Astrocyte (in vitro differentiated cells and primary cell): ENCODE data around the gene GIMAP8. TPM values are rescaled to one million over a fixed set of nuclear protein-coding genes. Genes with fewer than 3 reads are reported as not detected.

ENCODE experiments used
- DNase-seq: peaks from one replicate; pipeline ENCODE4 v3.0.0-alpha.2; 2010; ENCODE audit warnings: low read depth
- FAIRE-seq: peaks from 2 replicates; lab custom pipeline; 2011; peaks lifted over from hg19 to GRCh38; lab: Jason Lieb, UNC
- H2AFZ ChIP-seq: 2 replicates; pipeline ENCODE4 v1.6.0; 2012; ENCODE audit warnings: low read depth, low read length, inconsistent platforms
- H3K27ac ChIP-seq: 2 replicates; pipeline ENCODE4 v1.5.1; 2011; ENCODE audit warnings: low read depth, low read length, inconsistent platforms
- H3K27me3 ChIP-seq: 2 replicates; pipeline ENCODE4 v1.6.0; 2011; ENCODE audit warnings: low read length, inconsistent platforms; ENCODE audit not compliant: insufficient read depth
- H3K36me3 ChIP-seq: 2 replicates; pipeline ENCODE4 v1.5.1; 2011; ENCODE audit warnings: low read length, inconsistent platforms; ENCODE audit not compliant: insufficient read depth
- H3K4me1 ChIP-seq: 2 replicates; pipeline ENCODE4 v1.5.1; 2011; ENCODE audit warnings: low read length, inconsistent platforms; ENCODE audit not compliant: insufficient read depth
- H3K4me2 ChIP-seq: 2 replicates; pipeline ENCODE4 v1.6.0; 2012; ENCODE audit warnings: low read length, inconsistent platforms
- H3K4me3 ChIP-seq: 2 replicates; pipeline ENCODE4 v1.5.1; 2011; ENCODE audit warnings: low read depth, mild to moderate bottlenecking, low read length, inconsistent platforms; ENCODE audit not compliant: insufficient read depth
- H3K79me2 ChIP-seq: 2 replicates; pipeline ENCODE4 v1.6.0; 2012; ENCODE audit warnings: mild to moderate bottlenecking, low read length, inconsistent platforms; ENCODE audit not compliant: insufficient read depth
- H3K9ac ChIP-seq: 2 replicates; pipeline ENCODE4 v1.6.0; 2012; ENCODE audit warnings: mild to moderate bottlenecking, low read length, inconsistent platforms
- H3K9me3 ChIP-seq: 2 replicates; pipeline ENCODE4 v1.5.1; 2012; ENCODE audit warnings: low read depth, mild to moderate bottlenecking, low read length, inconsistent platforms; ENCODE audit not compliant: insufficient read depth
- H4K20me1 ChIP-seq: 2 replicates; pipeline ENCODE4 v1.6.0; 2012; ENCODE audit warnings: low read length, inconsistent platforms; ENCODE audit not compliant: insufficient read depth
- H3K27ac Mint-ChIP-seq: one replicate; pipeline ENCODE4 v1.8.0; 2021; ENCODE audit warnings: mild to moderate bottlenecking, mixed read lengths; ENCODE audit not compliant: unreplicated experiment
- H3K27me3 Mint-ChIP-seq: one replicate; pipeline ENCODE4 v1.8.0; 2021; ENCODE audit warnings: low read depth, mixed read lengths; ENCODE audit not compliant: unreplicated experiment
- H3K36me3 Mint-ChIP-seq: one replicate; pipeline ENCODE4 v1.8.0; 2021; ENCODE audit warnings: low read depth, mixed read lengths; ENCODE audit not compliant: unreplicated experiment
- H3K4me1 Mint-ChIP-seq: one replicate; pipeline ENCODE4 v1.8.0; 2021; ENCODE audit warnings: low read depth, mixed read lengths; ENCODE audit not compliant: unreplicated experiment
- H3K4me3 Mint-ChIP-seq: one replicate; pipeline ENCODE4 v1.8.0; 2021; ENCODE audit warnings: mild to moderate bottlenecking, moderate library complexity, mixed read lengths; ENCODE audit not compliant: unreplicated experiment
- H3K9me3 Mint-ChIP-seq: one replicate; pipeline ENCODE4 v1.8.0; 2021; ENCODE audit warnings: mild to moderate bottlenecking, mixed read lengths; ENCODE audit not compliant: unreplicated experiment
- EZH2 ChIP-seq: IDR thresholded peaks from 2 replicates; pipeline ENCODE4 v1.6.1; 2012; ENCODE audit warnings: mild to moderate bottlenecking, low read length, inconsistent platforms; ENCODE audit not compliant: insufficient read depth
- total RNA-seq: library from RNA; stranded (reverse); gene quantifications from 2 replicates; pipeline ENCODE4 v1.2.1, GENCODE V29; 2021
- TF ChIP-seq, protein P1 (sequence below): IDR thresholded peaks from 2 replicates; pipeline ENCODE4 v1.5.1; 2011; ENCODE audit warnings: low read depth, mild to moderate bottlenecking, inconsistent platforms, low read length, moderate library complexity; ENCODE audit not compliant: insufficient read depth

The GIMAP8 gene
- total RNA-seq, 1 donor from 2014 or later = not detected

DNA sequence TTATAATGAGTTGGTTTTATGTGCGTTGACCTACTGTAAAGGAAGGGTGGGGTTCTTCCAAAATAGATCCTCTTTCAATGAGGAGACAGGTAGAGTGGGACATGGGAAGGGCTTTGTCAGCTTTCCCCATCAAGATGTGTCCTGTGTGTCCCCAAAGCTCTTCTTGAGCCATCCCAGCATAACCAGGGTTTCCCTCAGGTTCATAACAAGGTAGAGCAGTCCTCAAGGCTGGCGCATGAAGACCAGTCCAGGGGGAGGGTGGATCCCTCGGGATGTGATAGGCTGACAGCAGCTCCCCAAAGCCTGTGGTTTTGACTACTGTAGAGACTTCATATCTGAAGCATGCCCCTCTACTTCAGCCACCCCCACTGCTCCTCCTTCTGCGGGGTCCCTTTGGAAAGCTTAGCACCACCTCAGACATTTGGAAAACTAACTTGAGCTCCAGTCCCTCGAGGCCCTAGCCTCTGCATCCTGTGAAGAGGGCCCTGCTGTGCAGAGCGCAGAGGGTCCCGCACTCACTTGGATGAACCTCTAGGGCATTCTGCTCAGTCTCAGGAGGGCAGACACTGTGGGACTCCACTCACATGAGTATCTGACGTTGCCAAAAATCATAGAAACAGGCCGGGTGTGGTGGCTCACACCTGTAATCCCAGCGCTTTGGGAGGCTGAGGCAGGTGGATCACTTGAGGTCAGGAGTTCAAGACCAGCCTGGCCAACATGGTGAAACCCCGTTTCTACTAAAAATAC lies 1.1 kb upstream of the GIMAP8 start:
- Histone ChIP-seq H3K36me3 (no peaks in the 10 kb centered on the region), H3K4me3 (no peak overlapping the region), H3K79me2 (no peaks in the 10 kb centered on the region), H4K20me1 (no peaks in the 10 kb centered on the region), H3K9me3 (no peaks in the 10 kb centered on the region), H3K4me2 (no peak overlapping the region), H3K4me1 (no peaks in the 10 kb centered on the region), H2AFZ (no peak overlapping the region), H3K27ac (no peak overlapping the region), H3K9ac (no peak overlapping the region), H3K27me3 (peaks cover 4% of the 10 kb centered on the region)
- Mint-ChIP-seq H3K27me3 (peaks cover 28% of the 10 kb centered on the region), H3K4me3 (no peak overlapping the region), H3K4me1 (peaks cover 2% of the 10 kb centered on the region), H3K27ac (no peak overlapping the region), H3K9me3 (no peaks in the 10 kb centered on the region), H3K36me3 (peaks cover 3% of the 10 kb centered on the region)
- TF ChIP-seq EZH2 = no peak
- TF ChIP-seq, protein P1, sequence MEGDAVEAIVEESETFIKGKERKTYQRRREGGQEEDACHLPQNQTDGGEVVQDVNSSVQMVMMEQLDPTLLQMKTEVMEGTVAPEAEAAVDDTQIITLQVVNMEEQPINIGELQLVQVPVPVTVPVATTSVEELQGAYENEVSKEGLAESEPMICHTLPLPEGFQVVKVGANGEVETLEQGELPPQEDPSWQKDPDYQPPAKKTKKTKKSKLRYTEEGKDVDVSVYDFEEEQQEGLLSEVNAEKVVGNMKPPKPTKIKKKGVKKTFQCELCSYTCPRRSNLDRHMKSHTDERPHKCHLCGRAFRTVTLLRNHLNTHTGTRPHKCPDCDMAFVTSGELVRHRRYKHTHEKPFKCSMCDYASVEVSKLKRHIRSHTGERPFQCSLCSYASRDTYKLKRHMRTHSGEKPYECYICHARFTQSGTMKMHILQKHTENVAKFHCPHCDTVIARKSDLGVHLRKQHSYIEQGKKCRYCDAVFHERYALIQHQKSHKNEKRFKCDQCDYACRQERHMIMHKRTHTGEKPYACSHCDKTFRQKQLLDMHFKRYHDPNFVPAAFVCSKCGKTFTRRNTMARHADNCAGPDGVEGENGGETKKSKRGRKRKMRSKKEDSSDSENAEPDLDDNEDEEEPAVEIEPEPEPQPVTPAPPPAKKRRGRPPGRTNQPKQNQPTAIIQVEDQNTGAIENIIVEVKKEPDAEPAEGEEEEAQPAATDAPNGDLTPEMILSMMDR = no peak
- FAIRE-seq = no peak
- DNase-seq = no peak

DNA sequence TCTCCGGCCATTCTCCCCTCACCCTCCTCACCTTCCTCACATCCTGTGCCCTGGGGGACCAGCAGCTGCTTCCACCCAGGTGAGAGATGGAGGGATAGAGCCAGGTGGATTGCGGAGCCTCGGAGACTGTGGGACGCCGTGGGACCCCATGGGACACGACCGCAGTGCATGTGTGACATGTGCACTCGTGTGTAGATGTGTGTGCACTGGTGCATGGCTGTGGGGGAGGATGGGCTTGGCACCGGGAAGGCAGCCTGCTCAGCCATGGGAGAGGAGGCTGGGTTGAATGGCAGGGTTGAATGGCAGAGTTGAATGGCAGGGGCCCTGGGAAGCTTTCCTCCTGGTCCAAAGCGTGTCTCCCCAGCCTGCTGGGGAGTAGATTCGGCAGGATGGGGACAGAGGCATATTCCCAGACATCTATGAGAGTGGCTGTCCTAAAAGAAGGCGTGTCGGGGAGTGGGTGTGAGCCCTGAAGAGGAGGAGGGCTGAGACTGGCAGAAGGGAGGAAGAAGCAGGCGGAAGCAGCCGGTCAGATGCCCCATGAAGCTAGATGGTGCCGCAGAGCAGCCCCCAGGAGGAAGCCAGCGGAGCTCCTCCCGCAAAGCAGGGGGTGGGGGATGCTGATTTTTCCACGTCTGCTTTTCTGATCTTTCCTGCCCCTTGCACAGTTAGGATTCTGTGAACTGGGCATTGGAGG lies 815 bp downstream of the GIMAP8 start:
- FAIRE-seq = no peak
- no peak overlapping the region for H3K4me3 Mint-ChIP-seq
- H3K9me3 Mint-ChIP-seq = no peaks in the 10 kb centered on the region
- Histone ChIP-seq H3K9ac (no peak overlapping the region), H3K36me3 (no peaks in the 10 kb centered on the region), H4K20me1 (no peaks in the 10 kb centered on the region), H3K9me3 (no peaks in the 10 kb centered on the region), H3K79me2 (no peaks in the 10 kb centered on the region), H3K4me2 (no peak overlapping the region), H3K4me3 (no peak overlapping the region), H3K27me3 (peaks cover 4% of the 10 kb centered on the region), H3K4me1 (no peaks in the 10 kb centered on the region), H3K27ac (no peak overlapping the region), H2AFZ (no peak overlapping the region)
- H3K27me3 Mint-ChIP-seq = peaks cover 32% of the 10 kb centered on the region
- peaks cover 2% of the 10 kb centered on the region for H3K4me1 Mint-ChIP-seq
- H3K27ac Mint-ChIP-seq = no peak overlapping the region
- TF ChIP-seq, protein P1 = no peak
- TF ChIP-seq EZH2 = no peak
- no peak for DNase-seq
- peaks cover 3% of the 10 kb centered on the region for H3K36me3 Mint-ChIP-seq
